IPS-15b (cell line): Measurements from ENCODE around the gene TACR2.
A peak's percentile ranks its signal among the peaks of the same experiment; 100 is the strongest.

ENCODE experiments used
- H3K27me3 ChIP-seq: one replicate; pipeline ENCODE4 v1.6.1; 2013; ENCODE audit warnings: low read length; ENCODE audit not compliant: control insufficient read depth, insufficient read depth
- H3K36me3 ChIP-seq: one replicate; pipeline ENCODE4 v1.6.1; 2013; ENCODE audit warnings: low read length; ENCODE audit not compliant: control insufficient read depth, insufficient read depth
- H3K4me1 ChIP-seq: one replicate; pipeline ENCODE4 v1.6.1; 2013; ENCODE audit warnings: mild to moderate bottlenecking, low read length; ENCODE audit not compliant: control insufficient read depth, insufficient read depth
- H3K4me3 ChIP-seq: one replicate; pipeline ENCODE4 v1.5.1; 2013; ENCODE audit warnings: low read depth, low read length
- H3K9ac ChIP-seq: one replicate; pipeline ENCODE4 v1.6.1; 2013; ENCODE audit warnings: low read depth, mild to moderate bottlenecking, low read length
- H3K9me3 ChIP-seq: one replicate; pipeline ENCODE4 v1.6.1; 2013; ENCODE audit warnings: mild to moderate bottlenecking, low read length; ENCODE audit not compliant: control insufficient read depth, insufficient read depth

The TACR2 gene

DNA sequence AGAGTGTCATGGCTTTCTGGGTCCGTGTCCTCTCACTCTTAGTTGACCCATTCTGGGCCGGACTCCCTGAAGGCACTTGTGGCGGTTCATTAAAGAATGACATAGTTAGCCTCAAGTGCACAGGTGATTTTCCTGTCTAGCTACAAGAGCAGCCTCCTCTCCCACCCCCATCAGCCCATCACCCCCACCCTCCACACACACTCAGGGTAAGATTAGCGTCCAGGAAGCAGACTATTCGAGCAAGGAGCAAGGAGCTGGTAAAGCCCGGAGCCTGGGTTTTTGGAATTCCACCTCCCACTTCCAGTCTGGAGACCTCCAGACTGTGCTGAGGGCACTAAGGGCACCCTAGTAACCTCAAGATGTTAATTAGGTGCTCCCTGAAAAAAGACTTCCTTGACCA is 39.5 kb downstream of the TACR2 start:
- H3K9me3 ChIP-seq, result no peaks in the 10 kb centered on the region
- H3K27me3 ChIP-seq, result no peaks in the 10 kb centered on the region
- H3K9ac ChIP-seq, result no peak overlapping the region
- H3K36me3 ChIP-seq, result peaks cover 43% of the 10 kb centered on the region
- peaks cover 11% of the 10 kb centered on the region for H3K4me1 ChIP-seq
- no peak overlapping the region for H3K4me3 ChIP-seq

DNA sequence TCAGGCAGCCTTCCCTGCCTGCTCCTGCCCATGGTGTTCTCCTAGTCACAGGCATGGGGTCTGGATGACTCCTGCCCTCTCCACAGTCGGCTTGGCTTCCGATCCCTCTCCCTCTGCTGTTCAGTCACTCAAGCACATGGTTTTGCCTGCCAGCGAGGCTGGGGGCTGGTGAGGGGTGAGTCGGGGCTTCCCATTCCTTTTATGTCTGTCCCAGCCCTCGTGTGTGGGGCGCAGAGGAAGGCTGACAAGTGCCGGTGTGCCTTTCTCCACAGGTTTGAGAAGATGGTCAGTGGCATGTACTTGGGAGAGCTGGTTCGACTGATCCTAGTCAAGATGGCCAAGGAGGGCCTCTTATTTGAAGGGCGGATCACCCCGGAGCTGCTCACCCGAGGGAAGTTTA is 40.1 kb downstream of the TACR2 start:
- Histone ChIP-seq H3K36me3 (peaks cover 43% of the 10 kb centered on the region), H3K4me1 (peaks cover 11% of the 10 kb centered on the region), H3K4me3 (no peak overlapping the region), H3K27me3 (no peaks in the 10 kb centered on the region), H3K9me3 (no peaks in the 10 kb centered on the region), H3K9ac (no peak overlapping the region)

DNA sequence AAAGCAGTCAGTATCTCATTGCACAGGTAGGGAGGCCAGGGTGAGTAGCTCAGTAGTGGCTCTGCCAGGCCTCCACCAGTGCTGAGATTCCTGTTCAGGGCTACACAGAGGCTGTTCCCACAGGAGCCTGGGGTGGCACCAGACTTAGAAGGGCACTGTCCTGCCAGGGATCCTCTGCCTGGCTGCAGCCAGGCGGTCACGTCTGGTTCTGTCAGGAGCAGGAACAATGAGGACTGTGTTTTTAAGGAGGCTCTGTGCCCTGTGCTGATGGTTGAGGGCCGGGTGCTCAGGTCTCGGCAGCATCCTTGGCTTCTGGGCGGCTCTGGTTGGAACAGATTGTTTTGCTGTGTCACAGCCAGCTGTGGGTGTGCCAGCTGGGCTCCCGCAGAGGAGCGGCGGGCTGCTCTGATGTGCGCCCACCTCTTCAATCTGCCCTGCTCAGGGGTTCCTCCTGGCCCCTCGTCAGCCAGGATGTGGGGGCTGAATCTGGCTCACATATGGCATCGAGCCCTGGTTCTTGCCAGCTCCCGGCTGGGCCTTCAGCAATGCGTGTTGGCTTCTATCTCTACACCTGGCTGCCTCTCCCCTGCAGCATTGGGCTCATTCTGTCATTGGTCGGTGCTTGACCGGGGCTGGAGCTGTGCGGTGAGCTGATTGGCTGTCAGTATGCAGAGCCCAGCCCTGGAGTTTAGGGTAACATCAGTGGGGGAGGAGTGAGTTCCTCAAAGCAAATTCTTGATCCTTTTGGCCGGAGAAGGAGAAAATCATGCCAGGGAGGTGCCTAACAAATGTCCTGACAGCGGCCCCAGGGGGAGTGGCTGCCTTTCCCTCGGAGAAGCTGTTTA is 41.2 kb downstream of the TACR2 start:
- no peak overlapping the region for H3K4me3 ChIP-seq
- peaks cover 38% of the 10 kb centered on the region for H3K36me3 ChIP-seq
- no peaks in the 10 kb centered on the region for H3K9me3 ChIP-seq
- peak overlapping the region; percentile 41 for H3K9ac ChIP-seq
- H3K27me3 ChIP-seq, result no peaks in the 10 kb centered on the region
- peaks cover 11% of the 10 kb centered on the region for H3K4me1 ChIP-seq

DNA sequence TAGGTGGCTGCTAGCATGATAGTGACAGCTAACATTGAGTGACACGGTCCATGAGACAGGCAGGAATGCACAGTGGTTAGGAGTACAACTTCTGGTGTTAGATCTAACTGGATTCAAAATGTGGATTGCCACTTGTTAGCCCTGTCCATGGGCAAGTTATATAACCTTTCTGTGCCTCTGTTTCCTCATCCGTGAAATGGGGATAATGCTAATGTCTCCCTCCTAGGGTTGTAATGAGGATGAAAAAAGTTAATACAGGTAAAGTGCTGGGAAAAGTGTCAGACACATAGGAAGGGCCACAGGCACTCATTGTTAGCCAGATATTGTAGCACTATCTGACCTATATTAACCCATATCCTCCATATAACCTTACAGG is 41.8 kb downstream of the TACR2 start:
- peak overlapping the region; percentile 41 for H3K9ac ChIP-seq
- no peaks in the 10 kb centered on the region for H3K9me3 ChIP-seq
- no peaks in the 10 kb centered on the region for H3K27me3 ChIP-seq
- H3K36me3 ChIP-seq, result peaks cover 40% of the 10 kb centered on the region
- no peak overlapping the region for H3K4me3 ChIP-seq
- peaks cover 11% of the 10 kb centered on the region for H3K4me1 ChIP-seq

DNA sequence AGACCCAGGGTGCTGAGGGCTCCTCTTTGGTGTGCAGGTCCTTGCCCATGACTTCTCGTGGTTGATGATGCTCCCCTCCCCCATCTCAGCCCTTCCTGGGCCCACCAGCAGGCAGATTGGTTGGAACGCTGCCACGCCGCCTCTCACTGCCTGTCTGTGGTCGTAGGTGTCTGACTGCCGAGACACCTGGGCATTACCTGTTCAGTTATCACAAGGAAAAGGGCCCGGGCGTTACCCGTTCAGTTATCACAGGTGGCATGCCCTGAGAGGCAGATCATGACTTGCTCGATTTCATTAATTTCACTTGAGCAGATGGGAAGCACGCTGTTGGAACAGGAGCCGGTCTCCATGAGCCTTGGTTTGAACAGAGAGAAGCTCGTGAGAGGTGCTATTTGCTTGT is 42.5 kb downstream of the TACR2 start:
- Histone ChIP-seq H3K4me3 (no peak overlapping the region), H3K27me3 (no peaks in the 10 kb centered on the region), H3K9ac (no peak overlapping the region), H3K36me3 (peaks cover 36% of the 10 kb centered on the region), H3K4me1 (peaks cover 11% of the 10 kb centered on the region), H3K9me3 (no peaks in the 10 kb centered on the region)

DNA sequence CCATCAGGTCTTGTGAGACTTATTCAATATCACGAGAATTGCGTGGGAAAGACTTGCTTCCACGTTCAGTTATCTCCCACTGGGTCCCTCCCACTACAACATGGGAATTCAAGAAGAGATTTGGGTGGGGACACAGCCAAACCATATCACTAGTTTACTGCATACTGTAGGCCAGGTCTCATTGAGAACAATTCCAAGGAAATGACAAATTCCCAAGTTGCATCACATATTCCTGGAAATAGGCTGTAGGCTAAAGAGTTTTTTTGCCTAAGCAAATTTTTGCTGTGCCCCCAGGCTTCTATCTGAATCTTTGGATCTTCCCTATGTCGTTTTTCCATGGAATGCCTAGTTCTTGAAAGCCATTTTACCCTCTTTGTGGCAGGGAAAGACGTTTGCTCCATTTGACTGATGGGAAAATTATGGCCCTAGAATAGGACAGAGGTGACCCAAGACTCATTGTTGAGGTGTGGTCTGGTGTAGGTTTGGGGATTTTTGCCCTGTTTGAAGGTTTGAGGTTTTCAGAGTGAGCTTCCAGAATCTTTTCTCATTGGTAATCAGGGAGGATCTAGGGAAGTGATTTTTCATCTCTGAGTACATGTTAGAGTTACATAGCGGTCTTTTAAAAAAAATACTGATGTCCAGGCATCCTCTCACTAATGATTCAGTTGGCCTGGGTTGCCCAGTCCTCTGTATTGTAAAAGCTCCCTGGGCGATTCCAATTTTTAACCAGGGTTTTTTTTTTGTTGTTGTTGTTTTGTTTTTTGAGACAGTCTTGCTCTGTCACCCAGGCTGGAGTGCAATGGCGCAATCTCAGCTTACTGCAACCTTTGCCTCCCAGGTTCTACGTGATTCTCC is 44.4 kb downstream of the TACR2 start:
- Histone ChIP-seq H3K36me3 (peaks cover 45% of the 10 kb centered on the region), H3K27me3 (no peaks in the 10 kb centered on the region), H3K9ac (no peak overlapping the region), H3K9me3 (no peaks in the 10 kb centered on the region), H3K4me1 (peaks cover 11% of the 10 kb centered on the region), H3K4me3 (no peak overlapping the region)

DNA sequence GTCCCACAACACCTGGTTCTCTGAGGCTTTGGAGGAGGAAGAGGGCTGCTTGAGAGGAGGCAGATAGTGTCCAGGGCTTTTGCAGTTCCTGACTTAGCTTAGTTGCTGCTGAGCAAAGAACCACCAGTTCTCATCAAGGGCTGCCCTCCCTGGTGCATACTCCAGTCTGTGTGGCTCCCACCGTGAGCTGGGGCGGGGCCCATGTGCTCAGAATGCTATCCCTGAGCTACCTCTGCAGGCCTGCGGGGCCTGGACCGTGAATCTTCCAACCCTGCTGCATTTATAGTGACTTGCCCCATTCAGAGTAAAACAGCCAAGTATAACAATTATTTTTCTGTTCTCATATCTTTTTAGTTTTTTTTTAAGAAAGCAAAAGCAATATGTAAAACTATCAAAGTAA is 49.2 kb downstream of the TACR2 start:
- Histone ChIP-seq H3K36me3 (peaks cover 27% of the 10 kb centered on the region), H3K4me3 (no peak overlapping the region), H3K9me3 (no peaks in the 10 kb centered on the region)

DNA sequence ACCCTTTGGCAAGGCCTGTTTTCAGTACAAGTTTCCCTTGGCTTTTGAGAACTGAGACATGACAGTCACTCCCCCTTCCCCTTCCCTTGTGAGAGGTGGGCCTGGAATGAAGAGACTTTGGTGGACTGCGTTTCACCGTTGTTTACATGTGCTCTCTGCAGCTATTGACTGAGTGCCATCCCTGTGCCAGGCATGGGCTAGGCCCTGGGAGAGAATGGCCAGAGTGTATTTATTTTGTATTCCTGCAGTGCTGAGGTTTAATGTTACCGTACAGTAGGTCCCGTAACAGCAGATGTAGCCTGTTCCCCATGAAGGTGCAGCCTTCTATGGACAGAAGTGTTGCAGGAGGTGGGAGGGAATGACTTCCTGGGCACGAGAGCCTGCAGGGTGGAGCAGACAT is 50.0 kb downstream of the TACR2 start:
- no peaks in the 10 kb centered on the region for H3K9me3 ChIP-seq
- peaks cover 27% of the 10 kb centered on the region for H3K36me3 ChIP-seq
- H3K4me3 ChIP-seq, result no peak overlapping the region
- no peak overlapping the region for H3K9ac ChIP-seq
- H3K4me1 ChIP-seq, result no peaks in the 10 kb centered on the region
- no peaks in the 10 kb centered on the region for H3K27me3 ChIP-seq

More for the DNA sequence above, 49.2 kb downstream of the TACR2 start:
- Histone ChIP-seq H3K9ac (no peak overlapping the region), H3K4me1 (no peaks in the 10 kb centered on the region), H3K27me3 (no peaks in the 10 kb centered on the region)

DNA sequence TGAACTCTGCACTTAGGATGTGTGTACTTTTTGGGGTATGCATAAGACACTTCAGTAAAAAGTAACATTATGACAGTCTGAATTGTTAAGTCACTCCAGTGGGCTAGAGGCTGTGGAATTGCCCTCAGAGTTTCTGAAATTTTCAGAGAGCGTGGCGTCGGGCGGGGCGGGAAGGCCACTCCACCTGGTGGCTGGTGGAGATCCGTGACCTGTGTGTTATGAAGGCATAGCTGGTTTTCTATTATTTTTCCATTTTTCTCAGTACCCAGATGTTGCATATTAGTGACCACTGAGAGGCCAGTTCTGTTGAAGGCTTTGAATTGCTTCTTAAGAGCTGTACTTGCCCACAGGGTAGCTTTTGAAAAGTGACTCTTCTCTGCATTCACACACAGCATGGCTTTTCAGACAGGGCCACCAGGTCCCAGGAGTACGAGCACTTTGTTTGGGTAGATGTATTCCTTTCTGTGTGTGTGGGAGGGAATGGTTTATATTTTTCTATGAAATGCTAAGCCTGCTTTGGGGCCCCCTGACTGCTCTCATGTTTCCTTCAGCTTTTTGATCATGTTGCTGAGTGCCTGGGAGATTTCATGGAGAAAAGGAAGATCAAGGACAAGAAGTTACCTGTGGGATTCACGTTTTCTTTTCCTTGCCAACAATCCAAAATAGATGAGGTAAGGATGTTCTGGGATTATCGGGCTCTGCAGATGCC is 52.3 kb downstream of the TACR2 start:
- no peak overlapping the region for H3K4me3 ChIP-seq
- H3K9me3 ChIP-seq, result no peaks in the 10 kb centered on the region
- H3K36me3 ChIP-seq, result peaks cover 26% of the 10 kb centered on the region
- H3K9ac ChIP-seq, result no peak overlapping the region
- H3K4me1 ChIP-seq, result no peaks in the 10 kb centered on the region
- no peaks in the 10 kb centered on the region for H3K27me3 ChIP-seq

DNA sequence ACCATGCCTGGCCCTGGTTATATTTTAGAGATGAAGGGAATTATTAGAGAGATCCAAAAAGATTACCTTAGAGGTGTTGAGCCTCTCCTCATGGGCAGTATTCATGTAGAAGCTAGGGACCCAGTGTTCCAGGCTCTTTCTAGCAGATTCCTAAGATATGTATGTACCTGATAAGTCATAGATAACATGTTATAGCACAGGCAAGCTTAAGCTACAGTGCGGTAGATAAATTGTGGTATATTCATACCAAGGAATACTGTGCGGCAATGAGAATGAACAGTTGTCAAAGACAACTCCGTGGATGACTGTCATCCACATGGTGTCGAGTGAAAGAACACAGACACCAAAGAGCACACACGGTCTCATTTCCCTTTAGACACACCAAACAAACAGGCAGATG is 53.1 kb downstream of the TACR2 start:
- H3K36me3 ChIP-seq, result peaks cover 19% of the 10 kb centered on the region

DNA sequence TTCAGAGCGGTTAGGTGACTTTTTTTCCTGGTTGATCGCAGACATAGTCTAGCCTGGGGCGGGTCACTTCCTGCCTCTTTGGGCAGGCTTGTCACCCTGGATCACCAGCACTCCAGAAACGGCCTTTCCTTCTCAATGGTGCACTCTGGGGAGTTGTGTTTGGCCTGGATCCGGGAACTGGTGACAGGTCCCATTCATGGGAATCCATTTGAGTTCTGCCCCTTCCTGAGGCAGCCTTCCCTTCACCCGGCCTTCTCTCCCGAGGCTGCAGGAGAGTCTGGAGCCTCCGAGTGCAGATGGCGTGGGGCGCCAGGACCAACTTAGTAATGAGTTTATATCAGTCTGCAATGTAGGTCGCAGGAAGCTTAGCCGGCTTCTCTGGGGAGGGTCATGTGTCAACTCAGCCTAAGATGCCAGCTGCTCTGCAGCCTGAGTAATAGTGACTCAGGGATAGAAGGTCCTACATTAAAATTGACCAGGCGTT is 54.2 kb downstream of the TACR2 start:
- H3K9ac ChIP-seq, result no peak overlapping the region
- peaks cover 15% of the 10 kb centered on the region for H3K36me3 ChIP-seq
- H3K9me3 ChIP-seq, result no peaks in the 10 kb centered on the region
- no peaks in the 10 kb centered on the region for H3K4me1 ChIP-seq
- H3K27me3 ChIP-seq, result no peaks in the 10 kb centered on the region
- no peak overlapping the region for H3K4me3 ChIP-seq

More for the DNA sequence above, 53.1 kb downstream of the TACR2 start:
- no peaks in the 10 kb centered on the region for H3K9me3 ChIP-seq
- no peak overlapping the region for H3K9ac ChIP-seq
- H3K4me1 ChIP-seq, result no peaks in the 10 kb centered on the region
- H3K4me3 ChIP-seq, result no peak overlapping the region
- no peaks in the 10 kb centered on the region for H3K27me3 ChIP-seq
